Measurements from ENCODE around the gene PSMB7.

Gene PSMB7

DNA sequence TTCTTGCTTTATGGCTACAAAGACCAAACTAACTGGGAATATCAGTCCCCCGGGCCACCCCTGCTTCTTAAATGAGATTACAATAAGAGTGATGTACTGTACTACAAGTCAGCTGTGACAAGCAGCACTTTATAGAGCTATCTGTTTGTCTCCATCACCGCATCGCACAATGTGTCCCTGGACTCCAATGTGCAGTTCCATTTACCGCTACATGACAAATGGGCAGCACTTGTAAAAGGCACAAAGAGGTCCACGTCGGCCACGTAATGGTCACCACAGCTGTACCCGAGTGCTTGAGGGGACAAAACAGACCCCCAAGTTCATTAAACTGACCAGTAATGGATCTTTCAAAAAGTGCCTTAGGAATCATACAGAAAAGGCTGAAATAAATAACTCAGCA, 54.1 kb downstream of the PSMB7 start:
- Histone ChIP-seq H3K27me3 (ENCODE audit: low read length) (no peaks in the 10 kb centered on the region), H3K27ac (ENCODE audit: low read depth, low read length) (no peak overlapping the region), H3K9ac (ENCODE audit: low read length) (no peak overlapping the region), H3K4me3 (ENCODE audit: insufficient read depth, low read length, poor library complexity, severe bottlenecking) (no peak overlapping the region), H3K36me3 (ENCODE audit: low read length) (no peaks in the 10 kb centered on the region), H3K9me3 (ENCODE audit: insufficient read depth, low read length) (no peaks in the 10 kb centered on the region), H3K9me2 (replicated peaks; ENCODE audit: insufficient read depth, low read length) (no peaks in the 10 kb centered on the region), H3F3A (ENCODE audit: insufficient read depth) (peaks cover 38% of the 10 kb centered on the region), H2AFZ (ENCODE audit: low read depth, low read length, severe bottlenecking) (no peak overlapping the region), H3K4me2 (ENCODE audit: low read depth, low read length, poor library complexity, severe bottlenecking) (no peak overlapping the region), H3K79me2 (ENCODE audit: insufficient read depth, low read length) (0 out of 2 replicates have a peak, but pooled peaks cover 3% of the 10 kb centered on the region), H4K20me1 (ENCODE audit: low read depth, low read length) (peaks cover 6% of the 10 kb centered on the region; the same call in 1 of the 2 replicates)
- TF ChIP-seq, protein P1, sequence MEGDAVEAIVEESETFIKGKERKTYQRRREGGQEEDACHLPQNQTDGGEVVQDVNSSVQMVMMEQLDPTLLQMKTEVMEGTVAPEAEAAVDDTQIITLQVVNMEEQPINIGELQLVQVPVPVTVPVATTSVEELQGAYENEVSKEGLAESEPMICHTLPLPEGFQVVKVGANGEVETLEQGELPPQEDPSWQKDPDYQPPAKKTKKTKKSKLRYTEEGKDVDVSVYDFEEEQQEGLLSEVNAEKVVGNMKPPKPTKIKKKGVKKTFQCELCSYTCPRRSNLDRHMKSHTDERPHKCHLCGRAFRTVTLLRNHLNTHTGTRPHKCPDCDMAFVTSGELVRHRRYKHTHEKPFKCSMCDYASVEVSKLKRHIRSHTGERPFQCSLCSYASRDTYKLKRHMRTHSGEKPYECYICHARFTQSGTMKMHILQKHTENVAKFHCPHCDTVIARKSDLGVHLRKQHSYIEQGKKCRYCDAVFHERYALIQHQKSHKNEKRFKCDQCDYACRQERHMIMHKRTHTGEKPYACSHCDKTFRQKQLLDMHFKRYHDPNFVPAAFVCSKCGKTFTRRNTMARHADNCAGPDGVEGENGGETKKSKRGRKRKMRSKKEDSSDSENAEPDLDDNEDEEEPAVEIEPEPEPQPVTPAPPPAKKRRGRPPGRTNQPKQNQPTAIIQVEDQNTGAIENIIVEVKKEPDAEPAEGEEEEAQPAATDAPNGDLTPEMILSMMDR (IDR thresholded peaks at IDR 0.05; ENCODE audit: insufficient read depth, low read length, poor library complexity, severe bottlenecking): no peak
- no peak for TF ChIP-seq EZH2phosphoT487 (conservative IDR thresholded peaks at IDR 0.05; ENCODE audit: low read length)

DNA sequence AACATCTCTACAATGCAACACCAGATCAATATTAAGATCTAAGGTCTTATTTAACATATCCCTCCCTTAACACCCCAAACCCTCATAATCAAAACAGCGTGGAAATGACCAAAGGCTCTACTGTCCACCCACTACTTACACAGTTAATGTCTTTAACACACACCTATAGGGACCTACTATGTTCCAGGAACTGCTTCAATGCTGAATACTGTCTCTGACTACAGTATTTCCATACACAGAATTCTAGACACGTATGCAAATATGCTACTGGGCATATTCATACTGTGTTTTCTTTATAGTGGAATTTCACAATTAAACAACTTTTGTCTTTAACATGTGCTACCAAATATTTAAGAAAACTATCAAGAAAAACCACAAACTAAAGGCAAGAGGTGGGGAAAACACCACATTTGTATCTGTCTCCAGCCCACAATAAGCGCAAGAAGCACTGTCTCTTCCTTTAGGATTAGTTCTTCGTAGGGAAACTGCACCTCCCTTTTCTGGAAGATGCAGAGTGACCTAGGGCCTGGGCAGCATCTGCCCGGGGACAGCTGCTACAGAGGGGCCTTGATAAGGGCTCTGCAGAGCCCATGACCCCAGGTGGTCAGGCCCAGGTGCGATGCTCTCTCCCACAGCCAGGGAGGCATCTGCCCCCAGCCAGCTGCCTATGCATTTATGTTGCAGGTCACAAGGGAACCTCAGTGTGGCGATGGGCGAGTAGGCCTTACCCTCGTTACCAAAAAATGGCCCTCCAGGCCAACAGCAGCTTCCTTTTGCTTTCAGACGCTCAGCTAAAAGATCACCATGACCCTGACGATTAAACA, 55.2 kb downstream of the PSMB7 start:
- no peak overlapping the region for H3K9ac ChIP-seq (ENCODE audit: low read length)
- H3K27ac ChIP-seq (ENCODE audit: low read depth, low read length): no peak overlapping the region
- no peak overlapping the region for H2AFZ ChIP-seq (ENCODE audit: low read depth, low read length, severe bottlenecking)
- H3K9me3 ChIP-seq (ENCODE audit: insufficient read depth, low read length): no peaks in the 10 kb centered on the region
- H3K79me2 ChIP-seq (ENCODE audit: insufficient read depth, low read length): 0 out of 2 replicates have a peak, but pooled peaks cover 3% of the 10 kb centered on the region
- peaks cover 42% of the 10 kb centered on the region for H3F3A ChIP-seq (ENCODE audit: insufficient read depth)
- no peaks in the 10 kb centered on the region for H3K27me3 ChIP-seq (ENCODE audit: low read length)
- no peaks in the 10 kb centered on the region for H3K36me3 ChIP-seq (ENCODE audit: low read length)
- H3K9me2 ChIP-seq (replicated peaks; ENCODE audit: insufficient read depth, low read length): no peaks in the 10 kb centered on the region
- H3K4me2 ChIP-seq (ENCODE audit: low read depth, low read length, poor library complexity, severe bottlenecking): no peak overlapping the region
- H4K20me1 ChIP-seq (ENCODE audit: low read depth, low read length): peaks cover 6% of the 10 kb centered on the region; the same call in 1 of the 2 replicates
- TF ChIP-seq, protein P1 (IDR thresholded peaks at IDR 0.05; ENCODE audit: insufficient read depth, low read length, poor library complexity, severe bottlenecking): no peak
- no peak overlapping the region for H3K4me3 ChIP-seq (ENCODE audit: insufficient read depth, low read length, poor library complexity, severe bottlenecking)

DNA sequence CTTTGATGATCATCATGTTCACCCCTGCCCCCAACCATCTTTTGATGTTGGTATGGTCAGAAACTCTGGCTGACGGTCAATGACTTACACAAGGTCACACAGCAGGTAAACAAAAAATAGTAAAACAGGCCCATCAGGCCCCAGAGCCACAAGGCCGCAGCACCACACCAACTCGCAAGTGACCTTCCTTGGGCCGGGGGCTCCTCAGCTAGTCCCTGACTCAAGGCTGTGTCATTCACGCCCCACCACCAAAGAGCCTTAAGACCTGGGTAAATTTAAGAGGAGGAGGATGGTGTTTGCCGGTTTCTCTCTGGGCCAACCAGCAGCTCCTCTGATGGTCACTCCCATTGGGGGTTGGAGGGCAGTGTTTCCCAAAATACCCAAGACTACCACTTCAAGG, 55.8 kb downstream of the PSMB7 start:
- Histone ChIP-seq H3K27ac (ENCODE audit: low read depth, low read length) (no peak overlapping the region), H3K79me2 (ENCODE audit: insufficient read depth, low read length) (0 out of 2 replicates have a peak, but pooled peaks cover 3% of the 10 kb centered on the region), H3K9me3 (ENCODE audit: insufficient read depth, low read length) (no peaks in the 10 kb centered on the region), H3F3A (ENCODE audit: insufficient read depth) (peaks cover 43% of the 10 kb centered on the region), H3K4me2 (ENCODE audit: low read depth, low read length, poor library complexity, severe bottlenecking) (no peak overlapping the region), H3K9ac (ENCODE audit: low read length) (no peak overlapping the region), H2AFZ (ENCODE audit: low read depth, low read length, severe bottlenecking) (no peak overlapping the region), H3K27me3 (ENCODE audit: low read length) (no peaks in the 10 kb centered on the region), H3K36me3 (ENCODE audit: low read length) (no peaks in the 10 kb centered on the region), H3K4me3 (ENCODE audit: insufficient read depth, low read length, poor library complexity, severe bottlenecking) (no peak overlapping the region), H4K20me1 (ENCODE audit: low read depth, low read length) (peaks cover 6% of the 10 kb centered on the region; the same call in 1 of the 2 replicates), H3K9me2 (replicated peaks; ENCODE audit: insufficient read depth, low read length) (no peaks in the 10 kb centered on the region)
- TF ChIP-seq, protein P1 (IDR thresholded peaks at IDR 0.05; ENCODE audit: insufficient read depth, low read length, poor library complexity, severe bottlenecking): no peak
- no peak for TF ChIP-seq EZH2phosphoT487 (conservative IDR thresholded peaks at IDR 0.05; ENCODE audit: low read length)
